ENCODE results near the gene AUP1. TPM values are rescaled to one million over a fixed set of nuclear protein-coding genes. Genes with fewer than 3 reads are reported as not detected.

The AUP1 gene
- total and polyA plus RNA-seq, 2 donors (not counting 3 experiments of a cell fraction or from before 2014, with no cell fraction given) = 103 to 187 TPM

DNA sequence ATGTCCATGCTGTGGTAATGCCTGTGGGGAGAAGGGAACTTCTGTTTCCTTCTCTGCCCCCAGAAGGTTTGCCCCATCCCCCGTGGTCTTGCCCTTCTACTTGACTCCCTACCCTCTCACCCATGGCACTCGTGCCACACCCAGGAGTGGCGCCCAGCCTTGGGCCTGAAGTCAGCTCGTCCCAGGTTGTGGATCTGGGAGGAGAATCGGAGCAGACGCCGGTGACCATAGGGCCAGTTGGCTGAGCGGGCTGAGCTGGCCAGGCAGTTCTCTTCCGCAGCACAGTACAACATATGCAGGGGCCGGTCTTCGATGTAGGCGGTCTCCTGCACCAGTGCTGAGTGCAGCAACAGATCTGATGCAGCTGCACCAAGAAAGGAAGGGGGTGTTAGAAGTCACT, 4.9 kb upstream of the AUP1 start:
- TF ChIP-seq GATA2 (IDR thresholded peaks at IDR 0.05; ENCODE audit: insufficient read depth, insufficient read length, low read depth, low read length) (no peak), MYC (IDR thresholded peaks at IDR 0.05; ENCODE audit: low read depth, low read length) (no peak), POLR2A (IDR thresholded peaks at IDR 0.05; ENCODE audit: low read depth, low read length) (no peak), EZH2 (IDR thresholded peaks at IDR 0.05; ENCODE audit: borderline replicate concordance, low read depth, low read length, severe bottlenecking) (no peak), JUN (IDR thresholded peaks at IDR 0.05; ENCODE audit: borderline replicate concordance, insufficient read depth, insufficient read length, low read depth) (no peak), POLR2AphosphoS5 (IDR thresholded peaks at IDR 0.05; ENCODE audit: insufficient read depth, low read depth, low read length) (no peak), FOS (IDR thresholded peaks at IDR 0.05; ENCODE audit: borderline replicate concordance, insufficient read depth, low read length) (no peak)
- TF ChIP-seq, protein P1, sequence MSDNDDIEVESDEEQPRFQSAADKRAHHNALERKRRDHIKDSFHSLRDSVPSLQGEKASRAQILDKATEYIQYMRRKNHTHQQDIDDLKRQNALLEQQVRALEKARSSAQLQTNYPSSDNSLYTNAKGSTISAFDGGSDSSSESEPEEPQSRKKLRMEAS (IDR thresholded peaks at IDR 0.05; ENCODE audit: insufficient read depth, insufficient read length) = no peak
- TF ChIP-seq, protein P2, sequence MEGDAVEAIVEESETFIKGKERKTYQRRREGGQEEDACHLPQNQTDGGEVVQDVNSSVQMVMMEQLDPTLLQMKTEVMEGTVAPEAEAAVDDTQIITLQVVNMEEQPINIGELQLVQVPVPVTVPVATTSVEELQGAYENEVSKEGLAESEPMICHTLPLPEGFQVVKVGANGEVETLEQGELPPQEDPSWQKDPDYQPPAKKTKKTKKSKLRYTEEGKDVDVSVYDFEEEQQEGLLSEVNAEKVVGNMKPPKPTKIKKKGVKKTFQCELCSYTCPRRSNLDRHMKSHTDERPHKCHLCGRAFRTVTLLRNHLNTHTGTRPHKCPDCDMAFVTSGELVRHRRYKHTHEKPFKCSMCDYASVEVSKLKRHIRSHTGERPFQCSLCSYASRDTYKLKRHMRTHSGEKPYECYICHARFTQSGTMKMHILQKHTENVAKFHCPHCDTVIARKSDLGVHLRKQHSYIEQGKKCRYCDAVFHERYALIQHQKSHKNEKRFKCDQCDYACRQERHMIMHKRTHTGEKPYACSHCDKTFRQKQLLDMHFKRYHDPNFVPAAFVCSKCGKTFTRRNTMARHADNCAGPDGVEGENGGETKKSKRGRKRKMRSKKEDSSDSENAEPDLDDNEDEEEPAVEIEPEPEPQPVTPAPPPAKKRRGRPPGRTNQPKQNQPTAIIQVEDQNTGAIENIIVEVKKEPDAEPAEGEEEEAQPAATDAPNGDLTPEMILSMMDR (IDR thresholded peaks at IDR 0.05; ENCODE audit: extremely low read depth in 1 of 2, insufficient read depth in 1 of 2, low read depth in 1 of 2, low read length in 2 of 2) = no peak
- Histone ChIP-seq H4K20me1 (replicated peaks; ENCODE audit: control insufficient read depth, extremely low read depth, insufficient read depth, low read length) (no peaks in the 10 kb centered on the region), H3K36me3 (ENCODE audit: control insufficient read depth in 2 of 2, extremely low read depth in 1 of 2, insufficient read depth in 2 of 2, low read length in 2 of 2) (peaks cover 0 to 10% of the 10 kb centered on the region in 2 experiments), H3K9me3 (replicated peaks; ENCODE audit: control insufficient read depth, insufficient read depth, low read length) (no peaks in the 10 kb centered on the region), H3K27me3 (ENCODE audit: control insufficient read depth in 2 of 2, insufficient read depth in 2 of 2, low read length in 2 of 2) (peaks cover 11 to 12% of the 10 kb centered on the region in 2 experiments), H3K4me1 (ENCODE audit: control insufficient read depth, extremely low read depth, insufficient read depth, low read length) (peaks cover 10% of the 10 kb centered on the region), H3K9me1 (replicated peaks; ENCODE audit: control insufficient read depth, extremely low read depth, insufficient read depth, low read length) (no peaks in the 10 kb centered on the region), H3K4me3 (replicated peaks in 1 of 3; ENCODE audit: insufficient read depth in 1 of 3, low read depth in 1 of 3, low read length in 3 of 3) (no peak overlapping the region), H3K9ac (replicated peaks; ENCODE audit: extremely low read depth, insufficient read depth, low read length) (no peak overlapping the region), H2AFZ (ENCODE audit: low read depth, low read length) (no peak overlapping the region), H3K79me2 (ENCODE audit: control insufficient read depth, insufficient read depth, low read length) (no peaks in the 10 kb centered on the region), H3K4me2 (ENCODE audit: insufficient read depth, low read length) (no peak overlapping the region), H3K27ac (ENCODE audit: insufficient read depth, low read depth, low read length) (no peak overlapping the region)
- FAIRE-seq = no peak
- intact Hi-C loops (cut with micrococcal nuclease) = loop anchor here (5.0 kb wide), 2 partner anchors 37 to 202 kb away; partner anchors contain the start of gene LBX2
- no peak for DNase-seq (ENCODE audit: low read depth, low spot score)
- BruUV-seq (replicated peaks) = no TSS peak
- POLR2A ChIA-PET = no interaction called here
- dilution Hi-C loops (cut with MboI; ENCODE audit: extremely low pct_ligation_motif_present, low sequenced_read_pairs) = no loop called here
- CTCF ChIA-PET = interaction anchor here (2.9 kb wide), 1 partner anchor 11 kb away, joined by 15 read pairs; no protein-coding TSS in a partner anchor

Measured in endothelial cell of umbilical vein (primary cell).